Measurements from ENCODE around the gene EIF5A2. TPM values are rescaled to one million over a fixed set of nuclear protein-coding genes. Genes with fewer than 3 reads are reported as not detected.
"Not testable (repeated sequence)": the region's sequence is repeated elsewhere in the genome, so short reads cannot be mapped to it uniquely, and the experiment has no call there.

EIF5A2 gene
- total and polyA plus RNA-seq, 7 donors = 0.46 to 4.0 (median 1.9) TPM

DNA sequence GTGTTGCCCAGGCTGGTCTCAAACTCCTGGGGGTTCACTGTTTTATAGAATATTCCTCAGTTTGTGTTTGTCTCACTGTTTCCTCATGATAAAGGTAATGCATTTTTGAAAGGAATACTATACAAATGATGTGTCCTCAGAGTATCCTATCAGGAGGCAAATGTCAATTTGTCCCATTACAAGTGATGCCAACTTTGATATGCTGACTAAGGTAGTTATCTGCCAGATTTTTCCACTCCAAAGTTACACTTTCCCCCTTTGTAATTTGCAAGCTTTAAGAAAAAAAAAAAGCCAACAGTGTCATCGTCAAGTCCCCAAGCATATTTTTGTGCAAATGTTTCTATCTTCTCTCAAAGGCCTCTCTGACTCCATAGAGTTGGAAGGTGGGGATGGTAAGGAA lies 9.0 kb downstream of the EIF5A2 start:
- Histone ChIP-seq H3K36me3 (ENCODE audit: insufficient read depth in 1 of 2, low read depth in 1 of 2) (no peaks in the 10 kb centered on the region), H3K27me3 (ENCODE audit: insufficient read depth in 3 of 3, low read length in 2 of 3) (no peaks in the 10 kb centered on the region), H3K9me3 (no peaks in the 10 kb centered on the region), H3K4me3 (no peak overlapping the region), H3K27ac (no peak overlapping the region), H3K4me1 (no peaks in the 10 kb centered on the region)
- no peak for DNase-seq
- no peak for TF ChIP-seq CTCF (IDR thresholded peaks at IDR 0.05)
- WGBS, 3 donors = 78 to 94% (median 84%) methylated on average over 1 of the region's 1 CpG
- intact Hi-C loops (cut with DNase I) = no loop called here
- ATAC-seq = no peak

- no peak overlapping the region for H3K27ac ChIP-seq
- WGBS, 3 donors = 99 to 100% (median 99%) methylated on average over 2 of the region's 2 CpGs
- no peak overlapping the region for H3K4me3 ChIP-seq
- no peaks in the 10 kb centered on the region for H3K9me3 ChIP-seq
- no peaks in the 10 kb centered on the region for H3K27me3 ChIP-seq (ENCODE audit: insufficient read depth in 3 of 3, low read length in 2 of 3)
- intact Hi-C loops (cut with DNase I) = no loop called here
- ATAC-seq (no peak), DNase-seq (no peak)
- H3K4me1 ChIP-seq = no peaks in the 10 kb centered on the region
- no peaks in the 10 kb centered on the region for H3K36me3 ChIP-seq (ENCODE audit: insufficient read depth in 1 of 2, low read depth in 1 of 2)
- no peak for TF ChIP-seq CTCF (IDR thresholded peaks at IDR 0.05)
Measured at GRCh38 chr3:170897978-170898377, 10.5 kb downstream of the EIF5A2 start.

- H3K4me3 ChIP-seq; H3K4me1 ChIP-seq; intact Hi-C loops (cut with DNase I); H3K27me3 ChIP-seq (ENCODE audit: insufficient read depth in 3 of 3, low read length in 2 of 3); H3K27ac ChIP-seq; H3K36me3 ChIP-seq (ENCODE audit: insufficient read depth in 1 of 2, low read depth in 1 of 2); ATAC-seq; H3K9me3 ChIP-seq; DNase-seq: not testable (repeated sequence)
- WGBS, 3 donors = 50 to 100% (median 87%) methylated on average over 1 of the region's 1 CpG
Measured at GRCh38 chr3:170897199-170897598, 11.2 kb downstream of the EIF5A2 start.

DNA sequence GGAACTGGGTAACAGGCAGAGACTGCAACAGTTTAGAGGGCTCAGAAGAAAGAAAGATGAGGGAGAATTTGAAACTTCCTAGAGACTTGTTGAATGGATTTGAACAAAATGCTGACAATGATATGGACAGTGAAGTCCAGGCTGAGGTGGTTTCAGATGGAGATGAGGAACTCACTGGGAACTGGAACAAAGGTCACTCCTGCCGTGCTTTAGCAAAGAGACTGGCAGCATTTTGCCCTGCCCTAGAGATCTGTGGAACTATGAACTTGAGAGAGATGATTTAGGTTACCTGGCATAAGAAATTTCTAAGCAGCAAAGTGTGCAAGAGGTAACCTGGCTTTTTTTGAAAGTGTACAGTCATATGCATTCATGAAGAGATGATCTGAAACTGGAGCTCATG lies 11.7 kb downstream of the EIF5A2 start:
- no peak for ATAC-seq
- TF ChIP-seq CTCF (IDR thresholded peaks at IDR 0.05) = no peak
- WGBS, 3 donors = 88 to 93% (median 90%) methylated on average over 1 of the region's 1 CpG

GRCh38 chr3:170896333-170896732 lies 12.1 kb downstream of the EIF5A2 start:
- H3K4me1 ChIP-seq; ATAC-seq; H3K27ac ChIP-seq; H3K4me3 ChIP-seq; DNase-seq; H3K27me3 ChIP-seq (ENCODE audit: insufficient read depth in 3 of 3, low read length in 2 of 3); H3K9me3 ChIP-seq; intact Hi-C loops (cut with DNase I); H3K36me3 ChIP-seq (ENCODE audit: insufficient read depth in 1 of 2, low read depth in 1 of 2): not testable (repeated sequence)
- 91 to 98% (median 96%) methylated on average over 6 of the region's 6 CpGs for WGBS, 3 donors

More for the DNA sequence above, 11.7 kb downstream of the EIF5A2 start:
- intact Hi-C loops (cut with DNase I) = no loop called here
- DNase-seq = no peak
- no peaks in the 10 kb centered on the region for H3K27me3 ChIP-seq (ENCODE audit: insufficient read depth in 3 of 3, low read length in 2 of 3)
- H3K36me3 ChIP-seq (ENCODE audit: insufficient read depth in 1 of 2, low read depth in 1 of 2) = no peaks in the 10 kb centered on the region
- no peak overlapping the region for H3K27ac ChIP-seq
- no peaks in the 10 kb centered on the region for H3K9me3 ChIP-seq
- no peak overlapping the region for H3K4me3 ChIP-seq
- H3K4me1 ChIP-seq = no peaks in the 10 kb centered on the region

DNA sequence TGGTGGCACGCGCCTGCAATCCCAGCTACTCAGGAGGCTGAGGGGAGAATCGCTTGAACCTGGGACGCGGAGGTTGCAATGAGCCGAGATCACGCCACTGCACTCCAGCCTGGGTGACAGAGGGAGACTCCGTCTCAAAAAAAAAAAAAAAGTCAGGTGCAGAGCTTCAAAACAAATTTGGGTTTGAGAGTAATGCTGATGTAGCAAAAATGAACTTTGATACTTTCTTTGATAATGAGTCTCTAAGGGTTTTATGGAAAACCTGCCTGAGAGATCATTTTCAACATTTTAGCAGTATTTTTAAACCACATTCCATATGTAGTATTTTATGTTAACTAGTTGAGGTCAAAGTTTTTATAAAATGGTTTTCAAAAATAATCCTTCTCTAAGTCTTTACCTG lies 14.5 kb downstream of the EIF5A2 start:
- Histone ChIP-seq H3K36me3 (ENCODE audit: insufficient read depth in 1 of 2, low read depth in 1 of 2) (no peaks in the 10 kb centered on the region), H3K27me3 (ENCODE audit: insufficient read depth in 3 of 3, low read length in 2 of 3) (no peaks in the 10 kb centered on the region), H3K4me3 (no peak overlapping the region), H3K4me1 (no peaks in the 10 kb centered on the region), H3K9me3 (no peaks in the 10 kb centered on the region), H3K27ac (no peak overlapping the region)
- ATAC-seq (no peak), DNase-seq (no peak)
- no peak for TF ChIP-seq CTCF (IDR thresholded peaks at IDR 0.05)
- intact Hi-C loops (cut with DNase I) = no loop called here
- 97% methylated on average over 8 of the region's 8 CpGs for WGBS, 3 donors
